ENCODE data around the gene AURKA.
A peak's percentile ranks its signal among the peaks of the same experiment; 100 is the strongest.

The AURKA gene

DNA sequence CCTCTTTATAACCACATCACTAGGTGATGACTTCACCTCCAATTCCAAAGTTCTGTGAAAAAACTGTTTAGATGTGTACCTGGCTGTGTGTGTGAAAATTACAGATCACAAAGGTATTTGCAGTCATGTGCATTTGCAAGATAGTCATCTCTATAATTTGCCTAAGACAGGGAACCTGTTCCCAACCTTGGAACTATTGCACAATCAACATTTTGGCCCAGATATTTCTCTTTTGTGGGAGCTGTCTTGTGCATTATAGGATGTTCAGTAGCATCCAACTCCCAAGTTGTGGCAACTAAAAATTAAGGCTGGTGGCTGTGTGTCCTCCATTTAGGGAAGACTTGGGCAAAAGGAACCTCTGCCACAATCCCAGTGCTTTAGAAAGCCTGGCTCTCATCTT, 67.2 kb downstream of the AURKA start:
- TF ChIP-seq Cebpa-rat (IDR thresholded peaks at IDR 0.05): peak; percentile 51; the same call in 1 of the 2 replicates
- no peak overlapping the region for H3K27ac ChIP-seq
- H3K27me3 ChIP-seq: no peaks in the 10 kb centered on the region
- H4K20me1 ChIP-seq: no peaks in the 10 kb centered on the region
- H3K4me1 ChIP-seq: no peaks in the 10 kb centered on the region
- no peak overlapping the region for H3K9ac ChIP-seq
- no peaks in the 10 kb centered on the region for H3K36me3 ChIP-seq
- H3K4me3 ChIP-seq: no peak overlapping the region
- no peaks in the 10 kb centered on the region for H3K9me3 ChIP-seq
- no peak overlapping the region for H3K4me2 ChIP-seq

- no peak for TF ChIP-seq Cebpa-rat (IDR thresholded peaks at IDR 0.05)
- H3K36me3 ChIP-seq: no peaks in the 10 kb centered on the region
- no peaks in the 10 kb centered on the region for H4K20me1 ChIP-seq
- H3K9ac ChIP-seq: no peak overlapping the region
- H3K4me3 ChIP-seq: no peak overlapping the region
- no peaks in the 10 kb centered on the region for H3K9me3 ChIP-seq
- H3K27ac ChIP-seq: no peak overlapping the region
- H3K4me2 ChIP-seq: no peak overlapping the region
- H3K4me1 ChIP-seq: no peaks in the 10 kb centered on the region
- H3K27me3 ChIP-seq: no peaks in the 10 kb centered on the region
Observed at GRCh38 chr20:56323656-56324055, 68.4 kb downstream of the AURKA start.

- no peak overlapping the region for H3K9ac ChIP-seq
- H3K4me1 ChIP-seq: no peaks in the 10 kb centered on the region
- no peaks in the 10 kb centered on the region for H3K36me3 ChIP-seq
- H3K27me3 ChIP-seq: no peaks in the 10 kb centered on the region
- no peak overlapping the region for H3K4me2 ChIP-seq
- TF ChIP-seq Cebpa-rat (IDR thresholded peaks at IDR 0.05): no peak
- H4K20me1 ChIP-seq: no peaks in the 10 kb centered on the region
- H3K9me3 ChIP-seq: no peaks in the 10 kb centered on the region
- H3K27ac ChIP-seq: no peak overlapping the region
- no peak overlapping the region for H3K4me3 ChIP-seq
Observed at GRCh38 chr20:56323206-56323605, 68.8 kb downstream of the AURKA start.

DNA sequence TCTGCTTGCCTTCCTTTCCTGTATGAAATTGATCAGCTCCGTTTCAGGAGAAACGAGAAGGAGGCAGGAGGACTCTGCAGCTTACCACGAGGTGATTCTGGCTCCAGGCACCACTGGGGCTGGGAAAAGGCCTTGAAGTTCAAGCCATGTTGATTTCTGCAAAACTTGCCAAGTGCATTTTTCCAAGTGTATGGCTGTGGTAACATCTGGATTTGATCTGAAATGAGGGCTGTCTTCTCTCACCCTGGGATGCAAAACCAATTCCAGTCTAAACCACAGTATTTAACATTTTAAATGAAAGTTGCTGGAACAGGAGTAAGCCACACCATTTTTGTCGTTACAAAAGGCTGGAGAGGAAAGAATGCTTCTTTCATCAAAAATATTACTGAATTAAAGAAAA, 69.3 kb downstream of the AURKA start:
- Histone ChIP-seq H3K4me3 (no peak overlapping the region), H3K9me3 (no peaks in the 10 kb centered on the region), H3K4me2 (no peak overlapping the region), H3K36me3 (no peaks in the 10 kb centered on the region), H3K4me1 (no peaks in the 10 kb centered on the region), H3K27me3 (no peaks in the 10 kb centered on the region), H3K9ac (no peak overlapping the region), H3K27ac (no peak overlapping the region), H4K20me1 (no peaks in the 10 kb centered on the region)
- TF ChIP-seq Cebpa-rat (IDR thresholded peaks at IDR 0.05): no peak

All from BLaER1 (cell line).